Measurements from ENCODE around the gene GGTLC2. TPM values are rescaled to one million over a fixed set of nuclear protein-coding genes. Genes with fewer than 3 reads are reported as not detected.

Gene GGTLC2
- total RNA-seq, 1 donor from 2014 or later = not detected

- no peaks in the 10 kb centered on the region for H3K36me3 ChIP-seq
- no peak for DNase-seq
- peaks cover 61% of the 10 kb centered on the region for H3K27me3 ChIP-seq (ENCODE audit: low read depth)
- H3K4me1 ChIP-seq = peaks cover 3% of the 10 kb centered on the region
- no peaks in the 10 kb centered on the region for H3K9me3 ChIP-seq (replicated peaks)
- TF ChIP-seq, protein P1, sequence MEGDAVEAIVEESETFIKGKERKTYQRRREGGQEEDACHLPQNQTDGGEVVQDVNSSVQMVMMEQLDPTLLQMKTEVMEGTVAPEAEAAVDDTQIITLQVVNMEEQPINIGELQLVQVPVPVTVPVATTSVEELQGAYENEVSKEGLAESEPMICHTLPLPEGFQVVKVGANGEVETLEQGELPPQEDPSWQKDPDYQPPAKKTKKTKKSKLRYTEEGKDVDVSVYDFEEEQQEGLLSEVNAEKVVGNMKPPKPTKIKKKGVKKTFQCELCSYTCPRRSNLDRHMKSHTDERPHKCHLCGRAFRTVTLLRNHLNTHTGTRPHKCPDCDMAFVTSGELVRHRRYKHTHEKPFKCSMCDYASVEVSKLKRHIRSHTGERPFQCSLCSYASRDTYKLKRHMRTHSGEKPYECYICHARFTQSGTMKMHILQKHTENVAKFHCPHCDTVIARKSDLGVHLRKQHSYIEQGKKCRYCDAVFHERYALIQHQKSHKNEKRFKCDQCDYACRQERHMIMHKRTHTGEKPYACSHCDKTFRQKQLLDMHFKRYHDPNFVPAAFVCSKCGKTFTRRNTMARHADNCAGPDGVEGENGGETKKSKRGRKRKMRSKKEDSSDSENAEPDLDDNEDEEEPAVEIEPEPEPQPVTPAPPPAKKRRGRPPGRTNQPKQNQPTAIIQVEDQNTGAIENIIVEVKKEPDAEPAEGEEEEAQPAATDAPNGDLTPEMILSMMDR (IDR thresholded peaks at IDR 0.05; ENCODE audit: borderline replicate concordance) = no peak
- H3K4me3 ChIP-seq = no peak overlapping the region
- no peak overlapping the region for H3K27ac ChIP-seq (replicated peaks)
- intact Hi-C loops (cut with micrococcal nuclease) = no loop called here
Measured at GRCh38 chr22:22678970-22679369, 34.6 kb downstream of the GGTLC2 start.

- Histone ChIP-seq H3K4me1 (peaks cover 3% of the 10 kb centered on the region), H3K9me3 (replicated peaks) (no peaks in the 10 kb centered on the region), H3K36me3 (no peaks in the 10 kb centered on the region), H3K27ac (replicated peaks) (no peak overlapping the region), H3K4me3 (no peak overlapping the region), H3K27me3 (ENCODE audit: low read depth) (peaks cover 51% of the 10 kb centered on the region)
- DNase-seq = no peak
- TF ChIP-seq, protein P1 (IDR thresholded peaks at IDR 0.05; ENCODE audit: borderline replicate concordance) = no peak
- intact Hi-C loops (cut with micrococcal nuclease) = no loop called here
Measured at GRCh38 chr22:22680396-22680795, 36.0 kb downstream of the GGTLC2 start.

- intact Hi-C loops (cut with micrococcal nuclease) = no loop called here
- Histone ChIP-seq H3K27ac (replicated peaks) (no peak overlapping the region), H3K4me1 (peaks cover 3% of the 10 kb centered on the region), H3K27me3 (ENCODE audit: low read depth) (peaks cover 42% of the 10 kb centered on the region), H3K9me3 (replicated peaks) (no peaks in the 10 kb centered on the region), H3K4me3 (no peak overlapping the region), H3K36me3 (no peaks in the 10 kb centered on the region)
- TF ChIP-seq, protein P1 (IDR thresholded peaks at IDR 0.05; ENCODE audit: borderline replicate concordance) = no peak
- no peak for DNase-seq
Measured at GRCh38 chr22:22681221-22681739, 36.9 kb downstream of the GGTLC2 start.

DNA sequence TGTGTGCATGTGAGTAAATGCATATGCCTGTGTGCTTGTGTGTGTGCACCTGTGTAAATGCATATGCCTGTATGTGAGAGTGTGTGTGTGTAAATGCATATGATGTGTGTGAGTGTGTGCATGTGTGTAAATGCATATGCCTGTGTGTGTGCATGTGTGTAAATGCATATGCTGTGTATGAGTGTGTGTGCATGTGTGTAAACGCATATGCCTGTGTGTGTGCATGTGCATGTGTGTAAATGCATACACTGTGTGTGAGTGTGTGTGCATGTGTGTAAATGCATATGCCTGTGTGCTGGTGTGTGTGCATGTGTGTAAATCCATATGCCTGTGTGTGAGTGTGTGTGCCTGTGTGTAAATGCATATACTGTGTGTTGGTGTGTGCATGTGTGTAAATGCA, 37.8 kb downstream of the GGTLC2 start:
- DNase-seq = no peak
- no peak overlapping the region for H3K27ac ChIP-seq (replicated peaks)
- H3K27me3 ChIP-seq (ENCODE audit: low read depth) = peaks cover 37% of the 10 kb centered on the region
- peaks cover 3% of the 10 kb centered on the region for H3K4me1 ChIP-seq
- TF ChIP-seq, protein P1 (IDR thresholded peaks at IDR 0.05; ENCODE audit: borderline replicate concordance) = no peak
- H3K36me3 ChIP-seq = no peaks in the 10 kb centered on the region
- no peak overlapping the region for H3K4me3 ChIP-seq
- H3K9me3 ChIP-seq (replicated peaks) = no peaks in the 10 kb centered on the region
- intact Hi-C loops (cut with micrococcal nuclease) = no loop called here

- peaks cover 3% of the 10 kb centered on the region for H3K4me1 ChIP-seq
- no peak overlapping the region for H3K4me3 ChIP-seq
- DNase-seq = no peak
- H3K27me3 ChIP-seq (ENCODE audit: low read depth) = peaks cover 30% of the 10 kb centered on the region
- TF ChIP-seq, protein P1 (IDR thresholded peaks at IDR 0.05; ENCODE audit: borderline replicate concordance) = no peak
- H3K36me3 ChIP-seq = no peaks in the 10 kb centered on the region
- intact Hi-C loops (cut with micrococcal nuclease) = no loop called here
- H3K9me3 ChIP-seq (replicated peaks) = no peaks in the 10 kb centered on the region
- no peak overlapping the region for H3K27ac ChIP-seq (replicated peaks)
Measured at GRCh38 chr22:22682807-22683667, 38.6 kb downstream of the GGTLC2 start.
